H9 (cell line): ENCODE results near the gene SPAG7. TPM values are rescaled to one million over a fixed set of nuclear protein-coding genes. Genes with fewer than 3 reads are reported as not detected.

Experiments used
- DNase-seq: peaks from one replicate; pipeline ENCODE4 v3.0.0-alpha.2; 2017
- H2AFZ ChIP-seq: one replicate; pipeline ENCODE4 v1.6.1; 2013; ENCODE audit warnings: mild to moderate bottlenecking, low read length, control low read depth, moderate library complexity
- H2AK5ac ChIP-seq: 2 replicates; pipeline ENCODE4 v1.6.1; 2013; ENCODE audit warnings: low read length, control low read depth, mixed read lengths; ENCODE audit not compliant: insufficient read length
- H2BK120ac ChIP-seq: one replicate; pipeline ENCODE4 v1.6.1; 2013; ENCODE audit warnings: low read depth, mild to moderate bottlenecking, low read length, control low read depth, inconsistent platforms; ENCODE audit not compliant: poor library complexity, severe bottlenecking
- H2BK12ac ChIP-seq: 2 replicates; pipeline ENCODE4 v1.6.1; 2013; ENCODE audit warnings: low read length, control low read depth, mixed read lengths, low read depth; ENCODE audit not compliant: insufficient read length
- H2BK15ac ChIP-seq: 2 replicates; pipeline ENCODE4 v1.6.1; 2013; ENCODE audit warnings: low read depth, low read length, control low read depth
- H2BK20ac ChIP-seq: one replicate; pipeline ENCODE4 v1.6.1; 2013; ENCODE audit warnings: low read depth, mild to moderate bottlenecking, low read length, control low read depth, inconsistent platforms; ENCODE audit not compliant: poor library complexity, severe bottlenecking
- H2BK5ac ChIP-seq: 2 replicates; pipeline ENCODE4 v1.6.1; 2013; ENCODE audit warnings: low read length, control low read depth, mixed read lengths; ENCODE audit not compliant: insufficient read length
- H3K14ac ChIP-seq: 2 replicates; pipeline ENCODE4 v1.6.1; 2013; ENCODE audit warnings: low read length, control low read depth; ENCODE audit not compliant: insufficient read depth
- H3K18ac ChIP-seq: 2 replicates; pipeline ENCODE4 v1.6.1; 2013; ENCODE audit warnings: low read depth, mild to moderate bottlenecking, mixed read lengths, low read length, control low read depth; ENCODE audit not compliant: insufficient read length
- H3K23ac ChIP-seq: 2 replicates; pipeline ENCODE4 v1.6.1; 2013; ENCODE audit warnings: low read length, control low read depth, mixed read lengths, low read depth; ENCODE audit not compliant: insufficient read length
- H3K23me2 ChIP-seq: 2 replicates; pipeline ENCODE4 v1.6.1; 2013; ENCODE audit warnings: low read depth, mild to moderate bottlenecking, mixed read lengths, low read length, control low read depth; ENCODE audit not compliant: insufficient read length, poor library complexity, severe bottlenecking
- H3K27ac ChIP-seq: 2 replicates; pipeline ENCODE4 v1.5.1; 2013; ENCODE audit warnings: low read length, control low read depth, mixed read lengths, low read depth; ENCODE audit not compliant: insufficient read length
- H3K27me3 ChIP-seq: 2 replicates; pipeline ENCODE4 v1.6.1; 2013; ENCODE audit warnings: low read length, control low read depth, inconsistent platforms; ENCODE audit not compliant: insufficient read depth
- H3K4ac ChIP-seq: 2 replicates; pipeline ENCODE4 v1.6.1; 2013; ENCODE audit warnings: low read depth, mild to moderate bottlenecking, control low read depth, inconsistent platforms, low read length, moderate library complexity
- H3K4me1 ChIP-seq: 2 replicates; pipeline ENCODE4 v1.6.1; 2013; ENCODE audit warnings: low read length, control low read depth, inconsistent platforms; ENCODE audit not compliant: insufficient read depth
- H3K4me2 ChIP-seq: 2 replicates; pipeline ENCODE4 v1.6.1; 2013; ENCODE audit warnings: low read length, control low read depth, mixed read lengths; ENCODE audit not compliant: insufficient read length, insufficient read depth
- H3K56ac ChIP-seq: 2 replicates; pipeline ENCODE4 v1.6.1; 2013; ENCODE audit warnings: low read depth, mild to moderate bottlenecking, mixed read lengths, low read length, control low read depth; ENCODE audit not compliant: insufficient read length
- H3K79me1 ChIP-seq: 2 replicates; pipeline ENCODE4 v1.6.1; 2013; ENCODE audit warnings: low read depth, mild to moderate bottlenecking, moderate library complexity, low read length, control low read depth, inconsistent platforms; ENCODE audit not compliant: insufficient read depth, poor library complexity, severe bottlenecking
- H3K79me2 ChIP-seq: 2 replicates; pipeline ENCODE4 v1.6.1; 2013; ENCODE audit warnings: low read length, control low read depth, inconsistent platforms; ENCODE audit not compliant: insufficient read depth
- H3K9ac ChIP-seq: 2 replicates; pipeline ENCODE4 v1.6.1; 2013; ENCODE audit warnings: low read length, control low read depth, mixed read lengths; ENCODE audit not compliant: insufficient read length; ENCODE audit errors: extremely low read depth
- H3K9me3 ChIP-seq: one replicate; pipeline ENCODE4 v1.6.1; 2013; ENCODE audit warnings: low read depth, low read length, inconsistent platforms; ENCODE audit not compliant: control insufficient read depth
- H3T11ph ChIP-seq: one replicate; pipeline ENCODE4 v1.6.1; 2013; ENCODE audit warnings: mild to moderate bottlenecking, low read length, control low read depth, inconsistent platforms
- H4K20me1 ChIP-seq: one replicate; pipeline ENCODE4 v1.6.1; 2013; ENCODE audit not compliant: control insufficient read depth, insufficient read length, insufficient read depth
- H4K5ac ChIP-seq: 2 replicates; pipeline ENCODE4 v1.6.1; 2013; ENCODE audit warnings: low read depth, mild to moderate bottlenecking, mixed read lengths, low read length, control low read depth; ENCODE audit not compliant: insufficient read length
- H4K8ac ChIP-seq: replicated peaks from 2 replicates; pipeline ENCODE4 v1.6.1; 2013; ENCODE audit warnings: low read length, control low read depth, mixed read lengths, low read depth; ENCODE audit not compliant: insufficient read length
- H4K91ac ChIP-seq: 2 replicates; pipeline ENCODE4 v1.6.1; 2013; ENCODE audit warnings: low read depth, mild to moderate bottlenecking, moderate library complexity, mixed read lengths, low read length, control low read depth; ENCODE audit not compliant: insufficient read length
- H3K27ac Mint-ChIP-seq, 3 experiments: 2 replicates in 2 of 3; 3 replicates in 1 of 3; pipeline ENCODE4 v1.8.0; 2020 to 2021; ENCODE audit warnings: mixed read lengths in 3 of 3, mild to moderate bottlenecking in 1 of 3, moderate library complexity in 1 of 3
- H3K27me3 Mint-ChIP-seq: 2 replicates; pipeline ENCODE4 v1.8.0; 2021; ENCODE audit warnings: low read depth, mild to moderate bottlenecking, moderate library complexity, mixed read lengths
- H3K36me3 Mint-ChIP-seq, 3 experiments: 2 replicates in 2 of 3; 3 replicates in 1 of 3; pipeline ENCODE4 v1.8.0; 2020 to 2021; ENCODE audit warnings: low read depth in 3 of 3, mixed read lengths in 3 of 3; ENCODE audit not compliant: insufficient read depth in 1 of 3
- H3K4me1 Mint-ChIP-seq, 2 experiments: 2 replicates each; pipeline ENCODE4 v1.8.0; 2020; ENCODE audit warnings: mixed read lengths in 2 of 2
- H3K4me3 Mint-ChIP-seq, 2 experiments: 2 replicates in 1 of 2; 3 replicates in 1 of 2; pipeline ENCODE4 v1.8.0; 2020 to 2021; ENCODE audit warnings: mild to moderate bottlenecking in 2 of 2, mixed read lengths in 2 of 2, moderate library complexity in 1 of 2
- H3K9me3 Mint-ChIP-seq, 2 experiments: 2 replicates in 1 of 2; 3 replicates in 1 of 2; pipeline ENCODE4 v1.8.0; 2020; ENCODE audit warnings: mild to moderate bottlenecking in 2 of 2, mixed read lengths in 2 of 2, moderate library complexity in 1 of 2
- WGBS: extraction: QIAGEN DNeasy Blood & Tissue Kit; methylation state at CpG from one replicate; pipeline ENCODE4 v1.1.7; 2013; ENCODE audit warnings: missing lambda C conversion rate, low lambda C conversion rate, mixed read lengths; ENCODE audit not compliant: insufficient read length; ENCODE audit errors: extremely low coverage; 5-methylcytosine and 5-hydroxymethylcytosine counted together
- total RNA-seq: library from RNA; stranded (reverse); gene quantifications from 2 replicates; pipeline ENCODE4 v1.2.1, GENCODE V29; 2021
- TF ChIP-seq, protein P1 (sequence below): fragments of 200-600 bp; sonication (generic); conservative IDR thresholded peaks from 3 replicates; pipeline ENCODE4 v1.8.0; 2021; ENCODE audit warnings: antibody characterized with exemption, mild to moderate bottlenecking

SPAG7 gene
- total RNA-seq, 1 experiment from 2014 or later: 102 TPM

DNA sequence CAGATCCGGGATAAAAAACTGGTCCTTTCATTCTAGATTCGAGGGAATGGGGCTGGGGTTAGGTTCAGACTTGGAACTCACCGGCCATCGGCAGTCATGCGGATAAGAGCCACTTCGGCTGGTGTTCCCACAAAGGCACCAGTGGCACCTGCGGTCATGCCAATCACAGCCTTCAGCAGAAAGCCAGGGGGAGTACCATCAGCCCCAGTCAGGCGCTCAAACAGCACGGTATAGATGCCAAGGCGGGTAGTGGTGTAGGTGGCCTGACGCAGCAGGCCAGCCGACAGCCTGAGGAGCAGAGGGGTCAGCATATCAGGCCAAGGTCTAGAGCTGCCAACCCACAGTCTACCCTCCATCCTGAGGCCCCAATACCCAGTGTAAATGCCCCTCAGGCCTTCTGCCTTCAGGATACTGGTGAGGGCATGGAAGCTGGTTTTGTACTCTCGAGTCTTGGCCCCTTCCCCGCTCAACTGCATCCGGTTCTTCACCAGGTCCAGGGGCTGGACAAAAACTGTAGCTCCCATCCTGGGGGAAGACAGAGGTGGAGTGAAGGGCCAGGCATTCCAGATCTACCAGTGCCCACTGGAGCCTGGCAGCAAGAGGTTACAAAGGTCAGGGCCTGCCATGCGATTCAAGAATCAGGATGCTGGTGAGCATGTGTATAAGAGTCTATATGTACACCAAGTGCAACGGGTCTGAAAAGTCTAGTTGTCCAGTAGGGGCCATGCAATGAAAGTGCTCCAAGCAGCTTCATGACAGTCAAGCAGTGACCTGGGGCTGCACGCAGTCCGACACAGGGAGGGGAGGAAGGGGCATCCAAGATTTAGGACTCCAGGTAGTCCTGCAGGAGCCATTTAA, 28.7 kb downstream of the SPAG7 start:
- Histone ChIP-seq H3K9ac (peak overlapping the region; percentile 71), H4K20me1 (peaks cover 7% of the 10 kb centered on the region), H2BK120ac (no peak overlapping the region), H3K4ac (no peak overlapping the region), H3K23me2 (peaks cover 17% of the 10 kb centered on the region), H4K8ac (no peak overlapping the region), H3K23ac (no peak overlapping the region), H3K9me3 (no peaks in the 10 kb centered on the region), H3T11ph (no peak overlapping the region), H4K91ac (no peak overlapping the region), H3K4me1 (no peaks in the 10 kb centered on the region), H2BK20ac (no peak overlapping the region), H3K79me2 (peaks cover 6% of the 10 kb centered on the region; the same call in 1 of the 2 replicates), H3K56ac (no peak overlapping the region), H2BK5ac (no peak overlapping the region), H2AFZ (no peak overlapping the region), H2AK5ac (no peak overlapping the region), H3K79me1 (peaks cover 5% of the 10 kb centered on the region), H2BK12ac (no peak overlapping the region), H3K18ac (no peak overlapping the region), H3K27me3 (no peaks in the 10 kb centered on the region), H3K4me2 (peak overlapping the region; percentile 80), H2BK15ac (no peak overlapping the region), H3K27ac (peak overlapping the region; percentile 81), H3K14ac (peak overlapping the region; percentile 91), H4K5ac (no peak overlapping the region)
- TF ChIP-seq, protein P1, sequence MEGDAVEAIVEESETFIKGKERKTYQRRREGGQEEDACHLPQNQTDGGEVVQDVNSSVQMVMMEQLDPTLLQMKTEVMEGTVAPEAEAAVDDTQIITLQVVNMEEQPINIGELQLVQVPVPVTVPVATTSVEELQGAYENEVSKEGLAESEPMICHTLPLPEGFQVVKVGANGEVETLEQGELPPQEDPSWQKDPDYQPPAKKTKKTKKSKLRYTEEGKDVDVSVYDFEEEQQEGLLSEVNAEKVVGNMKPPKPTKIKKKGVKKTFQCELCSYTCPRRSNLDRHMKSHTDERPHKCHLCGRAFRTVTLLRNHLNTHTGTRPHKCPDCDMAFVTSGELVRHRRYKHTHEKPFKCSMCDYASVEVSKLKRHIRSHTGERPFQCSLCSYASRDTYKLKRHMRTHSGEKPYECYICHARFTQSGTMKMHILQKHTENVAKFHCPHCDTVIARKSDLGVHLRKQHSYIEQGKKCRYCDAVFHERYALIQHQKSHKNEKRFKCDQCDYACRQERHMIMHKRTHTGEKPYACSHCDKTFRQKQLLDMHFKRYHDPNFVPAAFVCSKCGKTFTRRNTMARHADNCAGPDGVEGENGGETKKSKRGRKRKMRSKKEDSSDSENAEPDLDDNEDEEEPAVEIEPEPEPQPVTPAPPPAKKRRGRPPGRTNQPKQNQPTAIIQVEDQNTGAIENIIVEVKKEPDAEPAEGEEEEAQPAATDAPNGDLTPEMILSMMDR: no peak
- Mint-ChIP-seq H3K4me1 (peaks cover 25 to 35% of the 10 kb centered on the region in 2 experiments), H3K4me3 (peak overlapping the region; percentile 95 to 98), H3K36me3 (peaks cover 27 to 65% (median 48%) of the 10 kb centered on the region in 3 experiments), H3K27me3 (peaks cover 1% of the 10 kb centered on the region), H3K27ac (peak overlapping the region; percentile 91 to 100 (median 97)), H3K9me3 (no peaks in the 10 kb centered on the region; a peak in 1 of 5 replicates)
- peak; percentile 28 for DNase-seq
- WGBS: no CpG with 5 or more reads among the region's 19 CpGs
